NCI-H748 treated with DMSO at 0.1 percent for 48 hours (cell line): ENCODE measurements around the gene SHBG.
"Not testable (repeated sequence)": the region's sequence is repeated elsewhere in the genome, so short reads cannot be mapped to it uniquely, and the experiment has no call there.

ENCODE experiments used
- DNase-seq: peaks from one replicate; lab custom pipeline; 2025; lab: John Stamatoyannopoulos, UW

The SHBG gene, protein sequence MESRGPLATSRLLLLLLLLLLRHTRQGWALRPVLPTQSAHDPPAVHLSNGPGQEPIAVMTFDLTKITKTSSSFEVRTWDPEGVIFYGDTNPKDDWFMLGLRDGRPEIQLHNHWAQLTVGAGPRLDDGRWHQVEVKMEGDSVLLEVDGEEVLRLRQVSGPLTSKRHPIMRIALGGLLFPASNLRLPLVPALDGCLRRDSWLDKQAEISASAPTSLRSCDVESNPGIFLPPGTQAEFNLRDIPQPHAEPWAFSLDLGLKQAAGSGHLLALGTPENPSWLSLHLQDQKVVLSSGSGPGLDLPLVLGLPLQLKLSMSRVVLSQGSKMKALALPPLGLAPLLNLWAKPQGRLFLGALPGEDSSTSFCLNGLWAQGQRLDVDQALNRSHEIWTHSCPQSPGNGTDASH

DNA sequence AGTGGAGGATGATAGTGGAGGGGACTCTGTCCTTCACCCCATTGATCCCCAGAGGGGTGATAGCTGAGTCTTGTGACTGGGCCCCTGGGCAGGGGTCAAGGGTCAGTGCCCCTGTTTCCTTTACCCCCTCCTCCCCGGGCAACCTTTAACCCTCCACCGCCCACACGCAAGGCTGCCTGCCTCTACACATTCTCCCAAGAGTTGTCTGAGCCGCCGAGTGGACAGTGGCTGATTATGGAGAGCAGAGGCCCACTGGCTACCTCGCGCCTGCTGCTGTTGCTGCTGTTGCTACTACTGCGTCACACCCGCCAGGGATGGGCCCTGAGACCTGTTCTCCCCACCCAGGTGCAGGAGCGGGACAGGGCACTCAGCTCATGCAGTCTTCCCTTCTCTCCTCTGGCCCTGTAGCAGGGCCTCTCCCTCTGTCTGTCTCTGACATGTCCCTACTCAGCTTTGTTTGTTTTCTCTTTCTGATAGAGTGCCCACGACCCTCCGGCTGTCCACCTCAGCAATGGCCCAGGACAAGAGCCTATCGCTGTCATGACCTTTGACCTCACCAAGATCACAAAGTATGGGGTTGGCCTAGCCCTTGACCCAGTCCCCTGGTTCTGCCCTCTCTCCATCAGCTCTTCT lies at the start of gene SHBG:
Gene SHBG (plus strand): TSS at position 197 of the 633 bp plus-strand sequence. CDS start 38 bp downstream, at position 235.
- no peak for DNase-seq

DNA sequence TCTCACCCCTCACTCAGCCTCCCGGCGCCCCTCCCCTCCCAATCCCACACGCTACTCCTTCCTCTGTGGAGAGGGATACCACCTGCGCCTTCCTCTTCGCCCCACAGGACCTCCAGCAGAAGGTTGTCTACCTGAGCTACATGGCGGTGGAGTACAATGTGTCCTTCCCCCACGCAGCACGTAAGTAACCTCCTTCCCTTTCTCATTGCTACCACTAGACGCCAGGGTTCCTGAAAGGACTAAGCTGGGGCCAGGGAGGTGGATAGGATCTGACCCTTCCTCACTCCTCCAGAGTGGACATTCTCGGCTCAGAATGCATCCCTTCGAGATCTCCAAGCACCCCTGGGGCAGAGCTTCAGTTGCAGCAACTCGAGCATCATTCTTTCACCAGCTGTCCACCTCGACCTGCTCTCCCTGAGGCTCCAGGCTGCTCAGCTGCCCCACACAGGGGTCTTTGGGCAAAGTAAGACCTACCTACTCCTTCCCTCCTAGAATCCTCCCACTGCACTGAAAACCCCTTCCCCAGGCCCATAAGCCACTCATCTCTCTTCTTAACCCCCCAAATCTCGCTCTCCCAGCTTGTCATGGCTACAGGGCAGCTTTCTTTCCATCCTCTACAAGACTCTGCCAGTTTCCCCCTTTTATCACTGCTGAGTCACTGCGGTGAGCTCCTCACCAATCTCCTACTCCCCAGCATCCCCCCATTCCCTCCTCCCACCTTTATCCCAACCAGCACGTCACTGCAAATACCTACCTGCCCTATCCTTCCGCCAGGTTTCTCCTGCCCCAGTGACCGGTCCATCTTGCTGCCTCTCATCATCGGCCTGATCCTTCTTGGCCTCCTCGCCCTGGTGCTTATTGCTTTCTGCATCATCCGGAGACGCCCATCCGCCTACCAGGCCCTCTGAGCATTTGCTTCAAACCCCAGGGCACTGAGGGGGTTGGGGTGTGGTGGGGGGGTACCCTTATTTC lies 49.0 kb upstream of the SHBG start:
- no peak for DNase-seq

DNA sequence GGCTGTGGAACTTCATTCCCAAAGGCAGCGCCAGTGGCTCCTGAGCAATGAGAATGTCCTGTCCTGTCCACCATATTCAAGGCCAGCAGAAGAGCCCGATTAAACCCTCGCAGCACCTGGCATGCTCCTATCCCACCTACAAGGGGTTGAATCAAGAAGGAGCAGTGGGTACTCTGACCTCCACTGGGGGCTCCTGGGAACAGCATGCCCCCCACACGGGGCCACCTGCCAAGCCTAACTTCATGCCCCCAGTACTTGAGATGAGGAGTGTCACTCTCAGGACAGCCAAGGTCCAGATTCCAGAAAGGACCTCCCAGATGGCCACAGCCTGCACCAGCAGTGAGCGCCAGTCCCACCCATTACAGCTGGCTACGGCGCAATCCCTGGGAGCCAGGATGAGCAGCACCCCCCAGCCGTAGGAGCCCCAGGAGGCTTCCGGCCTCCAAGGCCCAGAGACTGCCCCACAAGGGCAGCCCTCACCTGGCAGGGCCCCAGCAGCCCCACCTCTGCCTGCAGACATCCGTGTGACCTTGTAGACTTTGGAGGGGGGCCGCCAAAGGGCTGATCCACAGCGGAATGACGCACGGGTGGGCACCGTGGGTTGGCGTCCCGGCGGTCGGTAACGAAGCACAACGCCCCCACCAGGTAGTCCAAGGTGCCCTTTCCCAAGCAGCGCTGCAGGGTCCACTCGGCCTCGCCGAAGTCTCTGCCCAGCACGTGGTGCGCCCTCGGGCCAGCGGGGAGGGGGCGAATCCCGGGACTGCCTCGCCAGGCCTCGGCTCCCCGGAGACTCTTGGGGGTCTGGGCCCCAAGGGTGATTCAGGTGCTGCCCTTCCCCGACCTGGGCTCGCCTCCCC lies 47.3 kb upstream of the SHBG start:
- DNase-seq: no peak

DNA sequence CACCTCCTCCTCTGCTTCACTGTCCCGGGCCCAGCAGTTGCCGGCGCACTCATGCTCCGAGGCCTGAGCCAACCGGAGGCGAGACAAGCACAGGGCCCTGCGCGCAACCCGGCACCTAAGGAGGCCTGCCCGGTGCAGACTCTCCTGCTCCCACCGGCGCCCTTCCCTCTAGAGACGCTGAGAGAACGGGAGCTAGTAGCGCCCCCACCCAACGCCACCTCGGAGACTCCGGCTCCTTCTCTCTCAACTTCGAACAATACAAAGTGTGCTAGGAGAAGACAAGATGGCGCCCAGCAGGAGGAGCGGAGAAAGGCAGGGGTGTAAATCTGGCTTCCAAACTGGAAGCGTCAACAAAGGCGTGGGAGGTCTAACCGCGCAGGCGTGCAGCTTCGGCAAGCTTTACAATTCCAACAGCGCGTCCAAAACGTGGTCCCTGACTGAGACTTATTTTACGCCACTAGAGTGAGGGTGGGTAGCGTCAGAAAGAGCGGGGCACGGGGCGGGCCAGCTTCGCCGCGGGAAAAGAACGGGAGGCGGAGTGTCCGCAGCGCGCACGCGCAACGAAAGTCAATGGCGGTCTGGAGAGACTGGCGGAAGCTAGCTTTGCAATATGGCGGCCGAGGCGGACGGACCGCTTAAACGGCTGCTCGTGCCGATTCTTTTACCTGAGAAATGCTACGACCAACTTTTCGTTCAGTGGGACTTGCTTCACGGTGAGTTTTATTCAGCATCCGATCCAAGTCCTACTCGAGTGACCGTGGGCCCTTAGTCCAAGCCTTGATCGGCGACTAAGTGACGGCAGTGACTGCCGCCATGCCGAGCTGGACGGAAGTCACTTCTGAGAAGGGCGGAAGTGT lies 46.5 kb upstream of the SHBG start, which contains the start of gene MPDU1:
Gene MPDU1 (plus strand): TSS at position 600 of the 857 bp plus-strand sequence. CDS start 11 bp downstream, at position 611.
- DNase-seq: peak; percentile 99

DNA sequence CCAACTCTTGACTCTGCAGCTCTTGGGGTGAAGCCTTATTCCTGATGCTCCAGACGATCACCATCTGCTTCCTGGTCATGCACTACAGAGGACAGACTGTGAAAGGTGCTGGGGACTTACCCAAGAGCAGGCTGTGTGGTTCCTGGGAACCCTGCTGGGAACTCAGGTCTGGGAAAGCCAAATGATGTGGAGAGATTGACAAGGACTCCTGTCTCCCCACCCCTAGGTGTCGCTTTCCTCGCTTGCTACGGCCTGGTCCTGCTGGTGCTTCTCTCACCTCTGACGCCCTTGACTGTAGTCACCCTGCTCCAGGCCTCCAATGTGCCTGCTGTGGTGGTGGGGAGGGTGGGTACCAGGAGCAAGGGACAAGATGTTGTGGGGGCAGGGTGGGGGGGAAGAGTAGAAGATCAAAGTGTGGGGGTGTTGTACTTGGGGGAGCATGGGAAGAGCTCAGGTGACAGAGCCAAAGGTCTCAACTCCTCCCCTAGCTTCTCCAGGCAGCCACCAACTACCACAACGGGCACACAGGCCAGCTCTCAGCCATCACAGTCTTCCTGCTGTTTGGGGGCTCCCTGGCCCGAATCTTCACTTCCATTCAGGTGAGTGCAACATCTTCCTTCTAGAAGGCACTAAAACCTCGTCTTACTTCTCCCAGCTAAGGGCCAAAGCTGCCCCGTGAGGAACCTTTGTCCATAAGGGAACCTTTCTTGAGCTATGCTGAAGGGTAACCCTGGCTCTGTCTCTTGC lies 43.1 kb upstream of the SHBG start:
- DNase-seq: no peak

DNA sequence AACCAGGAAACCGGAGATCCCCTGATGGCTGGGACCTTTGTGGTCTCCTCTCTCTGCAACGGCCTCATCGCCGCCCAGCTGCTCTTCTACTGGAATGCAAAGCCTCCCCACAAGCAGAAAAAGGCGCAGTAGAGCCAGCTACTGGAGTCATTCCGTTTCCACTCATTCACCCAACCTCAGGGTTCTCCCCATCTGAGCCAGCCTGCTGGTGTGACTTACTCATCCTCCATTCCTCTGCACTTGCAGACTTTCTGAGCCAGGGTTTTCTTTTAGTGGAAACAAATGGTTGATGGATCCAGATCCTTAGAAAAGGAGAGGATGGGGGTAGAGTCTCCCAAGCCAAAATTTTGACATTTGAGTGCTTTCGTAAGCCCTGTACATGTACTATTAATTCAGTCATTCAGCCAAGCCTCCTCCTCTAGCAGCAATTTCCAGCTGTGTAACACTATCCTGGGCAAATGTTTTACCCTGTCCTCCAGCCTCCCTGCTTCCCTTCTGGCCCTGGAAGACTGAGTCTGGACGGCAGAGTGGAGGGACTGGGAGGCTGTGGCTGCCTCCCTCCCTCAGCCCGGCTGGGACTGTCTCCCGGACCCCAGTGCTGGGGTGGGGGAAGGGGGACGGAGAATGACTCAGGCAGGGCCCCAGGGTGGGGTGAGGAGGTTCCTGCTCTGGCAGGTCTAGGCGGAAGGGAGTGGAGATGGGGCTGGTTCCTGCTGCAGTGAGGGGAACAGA lies 42.3 kb upstream of the SHBG start:
- no peak for DNase-seq

DNA sequence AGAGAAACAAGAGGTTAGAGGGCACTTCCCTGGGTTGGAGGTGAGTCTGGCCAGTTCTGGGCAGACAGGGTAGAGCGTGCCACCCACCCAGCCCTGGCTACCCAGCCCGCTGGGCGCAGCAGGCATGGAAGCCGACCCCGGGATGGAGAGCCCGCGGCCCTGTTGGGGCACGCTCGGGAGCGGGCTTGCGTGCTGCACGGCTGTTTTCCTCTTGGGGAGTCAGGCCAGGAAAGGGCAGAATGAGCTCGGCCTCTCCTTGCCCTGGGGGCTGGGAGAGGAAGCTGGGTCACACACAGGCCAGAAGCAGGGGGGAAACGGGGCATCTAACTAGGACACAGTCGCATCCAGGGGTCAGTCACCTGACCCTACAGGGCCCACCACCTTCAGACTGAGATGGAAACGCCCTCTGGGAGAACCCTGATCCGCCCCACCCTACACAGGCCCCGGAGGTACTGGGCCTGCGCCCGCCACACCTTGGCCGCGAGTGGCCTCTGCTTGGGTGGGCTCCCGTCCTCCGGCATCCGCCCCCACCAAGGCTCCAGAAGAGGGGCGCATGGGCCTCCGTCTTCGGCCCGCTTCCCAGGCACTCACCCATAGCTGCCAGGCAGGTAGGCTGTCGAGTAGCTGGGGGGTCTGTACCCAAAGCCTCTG lies 41.3 kb upstream of the SHBG start:
- no peak for DNase-seq

DNA sequence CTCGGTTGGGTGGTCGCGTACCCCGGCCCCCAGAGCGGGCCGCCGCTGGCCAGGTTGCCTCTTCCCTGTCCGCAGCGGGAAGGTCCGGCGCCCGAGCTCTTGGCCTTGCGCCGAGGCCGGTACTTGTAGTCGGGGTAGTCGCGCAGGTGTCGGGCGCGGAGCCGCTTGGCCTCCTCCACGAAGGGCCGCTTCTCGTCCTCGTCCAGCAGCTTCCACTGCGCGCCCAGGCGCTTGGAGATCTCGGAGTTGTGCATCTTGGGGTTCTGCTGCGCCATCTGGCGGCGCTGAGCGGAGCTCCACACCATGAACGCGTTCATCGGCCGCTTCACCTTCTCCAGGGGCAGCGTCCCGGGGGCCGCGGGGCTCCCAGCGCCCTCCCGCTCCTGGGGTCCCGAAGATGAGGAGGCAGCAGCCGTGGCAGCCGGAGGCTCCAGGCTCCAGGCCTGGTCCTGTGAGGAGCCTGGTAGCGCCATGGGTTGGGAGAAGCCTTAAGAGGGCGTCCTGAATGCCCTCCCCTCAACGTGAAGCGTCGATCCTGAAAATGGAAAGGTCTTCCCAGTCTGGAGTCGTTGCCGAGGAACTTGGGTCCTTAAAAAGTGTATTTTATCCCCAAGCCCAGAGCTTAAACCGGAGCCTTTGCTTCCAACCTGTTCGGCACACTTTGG lies 40.6 kb upstream of the SHBG start:
- DNase-seq: peak; percentile 59

DNA sequence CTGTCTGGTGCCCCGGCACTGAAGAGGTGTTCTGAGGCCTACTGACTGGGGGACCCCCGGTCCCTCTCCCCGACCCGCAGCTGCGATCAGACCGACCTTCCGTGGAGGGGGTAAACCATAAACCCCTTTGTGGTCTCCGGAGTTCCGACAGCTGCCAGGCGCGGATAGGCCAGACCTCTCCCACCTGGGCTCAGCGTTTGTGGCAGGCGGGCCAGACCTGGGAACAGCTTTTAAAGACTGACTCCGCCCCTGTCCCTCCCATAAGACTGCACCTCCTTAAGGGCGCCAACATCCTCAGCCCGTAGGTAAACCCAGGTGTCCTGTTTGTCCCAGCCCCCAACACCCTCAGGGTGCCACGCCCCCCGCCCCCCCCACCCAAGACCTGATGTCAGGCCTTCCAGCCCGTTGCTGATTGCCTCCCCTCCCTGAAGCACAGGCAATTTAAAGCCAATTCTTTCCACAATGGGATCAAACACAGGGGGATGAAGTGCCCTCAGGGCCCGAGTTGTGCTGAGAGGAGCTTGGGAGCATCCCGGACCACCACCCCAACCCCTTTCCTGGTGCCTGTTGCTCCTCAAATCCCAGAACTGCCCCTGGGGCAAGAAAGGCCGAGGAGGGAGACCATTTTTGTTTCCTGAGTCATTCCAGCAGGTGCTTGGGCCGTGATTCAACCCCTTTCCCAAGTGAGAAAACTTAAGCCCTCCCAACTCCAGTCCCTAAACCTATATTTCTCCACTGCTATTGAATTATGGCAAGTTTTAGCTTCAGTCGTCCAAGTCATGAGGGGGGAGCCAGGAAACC lies 39.8 kb upstream of the SHBG start, which contains the start of gene SOX15:
Gene SOX15 (minus strand): TSS at position 204 of the 801 bp plus-strand sequence. CDS start 418 bp downstream, outside the sequence.
- no peak for DNase-seq

DNA sequence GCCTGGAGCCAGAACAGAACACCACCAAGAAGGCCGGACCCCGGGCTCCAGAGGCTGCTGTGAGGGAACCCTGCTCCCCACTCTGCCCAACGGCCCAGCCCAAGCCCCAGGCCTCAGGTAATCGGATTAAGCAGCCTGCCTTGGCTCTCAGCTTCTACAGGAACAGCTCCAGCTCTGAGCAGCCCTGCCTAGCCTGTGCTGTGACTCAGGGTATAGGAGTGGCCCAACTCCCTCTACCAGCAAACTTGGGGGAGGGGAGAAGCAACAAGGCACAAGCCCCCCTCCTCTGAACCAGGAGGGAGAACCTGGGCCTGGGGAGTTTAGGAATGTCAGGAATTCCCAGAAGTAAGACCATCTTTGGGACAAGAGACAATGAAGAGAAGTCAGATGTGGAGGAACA lies 39.2 kb upstream of the SHBG start:
- DNase-seq: no peak

DNA sequence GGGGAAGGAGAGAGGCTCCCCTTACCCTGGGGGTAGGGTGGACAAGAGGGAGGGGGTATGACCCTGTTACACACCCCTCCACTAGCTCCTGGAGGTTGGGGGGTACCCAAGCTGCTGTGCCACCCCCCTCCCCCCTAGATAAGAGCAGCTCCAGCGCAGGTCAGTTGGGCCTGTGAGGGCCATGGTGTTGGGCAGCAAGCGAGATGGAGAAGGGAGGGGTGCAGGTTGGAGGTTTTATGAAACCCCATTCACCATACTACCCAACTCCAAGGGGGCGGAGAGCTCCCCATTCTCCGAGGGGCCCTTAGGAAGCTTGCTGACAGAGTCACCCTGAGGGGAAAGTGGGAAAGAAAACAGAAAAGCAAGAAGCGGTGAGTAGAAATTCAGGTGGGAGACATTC lies 38.3 kb upstream of the SHBG start:
- no peak for DNase-seq

DNA sequence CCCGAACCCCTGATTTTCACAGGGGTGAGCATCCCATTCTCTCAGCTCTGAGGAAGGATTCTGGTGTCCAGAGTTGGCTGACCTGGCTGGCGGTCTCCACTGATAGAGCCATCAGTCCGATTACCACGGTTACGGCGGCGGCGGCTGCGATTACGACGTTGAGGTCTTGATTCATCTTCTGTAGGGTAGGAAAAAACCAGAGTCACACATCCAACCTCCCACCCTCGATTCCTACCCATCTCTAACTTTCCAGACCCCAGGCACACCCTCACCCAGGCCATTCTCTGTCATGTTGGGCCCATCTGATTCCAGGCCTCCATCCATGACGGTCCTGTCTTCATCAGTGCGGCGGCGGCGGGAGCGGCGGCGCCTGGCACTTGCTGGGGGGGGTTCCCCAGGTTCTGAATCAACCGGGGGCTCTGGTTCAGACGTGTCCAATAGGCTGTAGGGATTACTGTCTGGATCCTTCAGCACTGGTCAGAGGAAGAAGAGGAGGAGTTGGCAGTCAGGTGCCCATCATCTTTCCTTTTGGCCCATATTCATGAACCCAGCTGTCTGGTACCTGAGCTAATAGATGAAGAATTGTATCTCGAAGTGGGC lies 37.4 kb upstream of the SHBG start:
- no peak for DNase-seq

DNA sequence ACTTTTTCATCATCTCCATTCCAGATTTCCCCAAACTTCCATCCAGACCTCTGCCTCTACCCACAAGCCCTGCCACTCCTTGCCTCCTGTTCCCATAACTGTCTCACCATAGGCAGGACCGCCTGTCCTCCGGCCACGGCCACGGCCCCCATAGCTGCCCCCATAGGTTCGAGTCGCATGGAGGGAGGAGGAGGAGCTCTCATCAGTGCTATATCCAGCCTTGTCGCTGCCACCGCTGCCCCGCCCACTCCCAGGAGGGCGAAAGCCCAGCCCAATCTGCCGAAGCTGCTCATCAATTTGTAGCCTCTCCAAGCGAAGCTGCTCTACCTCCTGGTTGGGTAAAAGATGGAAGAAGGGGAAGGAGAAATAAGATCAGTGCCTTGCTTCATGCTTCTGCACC lies 36.6 kb upstream of the SHBG start:
- DNase-seq: no peak

DNA sequence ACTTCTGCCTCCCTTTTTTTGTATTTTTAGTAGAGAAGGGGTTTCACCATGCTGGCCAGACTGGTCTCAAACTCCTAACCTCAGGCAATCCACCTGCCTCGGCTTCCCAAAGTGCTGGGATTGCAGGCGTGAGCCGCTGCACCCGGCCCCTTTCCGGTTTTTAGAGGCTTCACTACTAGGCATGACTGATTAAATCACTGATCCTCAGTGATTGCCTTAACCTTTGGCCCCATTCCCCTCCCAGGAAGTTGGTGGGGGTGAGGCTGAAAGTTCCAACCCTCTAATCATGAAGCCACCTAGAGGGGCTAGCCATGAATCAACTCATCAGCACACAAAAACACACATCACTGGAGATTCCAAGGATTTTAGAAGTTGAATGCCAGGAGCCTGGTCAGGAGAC lies 32.4 kb upstream of the SHBG start:
- DNase-seq: not testable (repeated sequence)

DNA sequence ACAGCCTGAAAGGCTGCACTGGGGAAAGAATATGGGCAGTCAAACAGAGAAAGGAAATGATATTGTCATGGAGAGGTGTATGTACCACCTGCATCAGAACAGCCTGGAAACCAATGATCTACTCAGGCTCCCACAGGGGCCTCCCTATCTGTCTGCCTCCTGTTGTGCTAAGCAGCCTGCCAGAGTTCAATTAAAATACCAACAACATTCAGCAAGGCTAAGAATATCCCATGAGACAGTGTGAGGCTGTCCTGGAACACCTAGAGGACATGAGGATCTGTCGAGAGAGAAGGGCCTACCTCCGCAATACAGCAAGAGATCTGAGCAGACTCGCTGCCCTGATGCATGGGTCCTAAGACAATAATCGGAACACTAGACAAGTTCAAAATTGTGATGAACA lies 23.7 kb upstream of the SHBG start:
- no peak for DNase-seq

DNA sequence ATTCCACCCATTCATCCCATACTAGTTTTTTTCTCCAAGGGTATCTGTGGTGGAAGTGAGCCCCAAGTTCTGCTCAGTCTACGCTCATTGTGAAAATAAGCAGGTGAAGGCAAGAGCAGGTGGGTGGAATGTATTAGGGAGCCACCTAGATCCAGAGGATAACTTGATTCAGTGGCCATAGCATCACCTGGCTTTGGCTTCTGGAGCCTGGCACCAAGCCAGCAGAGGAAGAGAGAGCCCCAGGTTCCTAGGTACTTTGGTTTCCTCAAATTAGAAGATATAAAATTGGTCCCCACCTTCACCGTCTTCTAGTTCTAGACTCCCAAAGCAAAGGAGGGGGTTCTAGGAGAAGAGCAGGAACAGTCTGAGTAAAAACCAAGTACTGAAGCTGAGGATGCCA lies 19.3 kb upstream of the SHBG start:
- DNase-seq: no peak
